ENCODE data around the gene REEP5. TPM values are rescaled to one million over a fixed set of nuclear protein-coding genes. Genes with fewer than 3 reads are reported as not detected.

The REEP5 gene
- total and polyA plus RNA-seq, 2 of the 8 experiments (the other 6 are each of a cell fraction or from before 2014, with no cell fraction given): 58.3 to 94.3 TPM

- H3K79me2 ChIP-seq (ENCODE audit: control insufficient read depth in 1 of 2, insufficient read depth in 2 of 2, low read length in 2 of 2): peaks cover 9 to 17% of the 10 kb centered on the region in 2 experiments; a peak in 3 of 4 replicates
- no peak overlapping the region for H2BK120ac ChIP-seq (replicated peaks; ENCODE audit: low read depth, low read length)
- H4K20me1 ChIP-seq (replicated peaks in 1 of 2; ENCODE audit: control insufficient read depth in 1 of 2, insufficient read depth in 2 of 2, low read length in 2 of 2): no peaks in the 10 kb centered on the region
- no peak overlapping the region for H3K4me3 ChIP-seq (ENCODE audit: extremely low read depth in 1 of 4, insufficient read depth in 2 of 4, low read depth in 3 of 4, low read length in 4 of 4)
- H3K23me2 ChIP-seq (ENCODE audit: low read depth, low read length): 0 out of 2 replicates have a peak, but pooled peaks cover 3% of the 10 kb centered on the region
- no peak overlapping the region for H4K8ac ChIP-seq (ENCODE audit: extremely low read depth, insufficient read depth, low read length)
- H3K9me3 ChIP-seq (ENCODE audit: insufficient read depth in 2 of 2, low read depth in 1 of 2, low read length in 1 of 2): no peaks in the 10 kb centered on the region
- no peak overlapping the region for H3K9ac ChIP-seq (replicated peaks in 1 of 4; ENCODE audit: extremely low read depth in 1 of 4, low read depth in 3 of 4, low read length in 3 of 4)
- H2BK5ac ChIP-seq (ENCODE audit: low read depth, low read length): no peak overlapping the region
- CTCF ChIA-PET (ENCODE audit: partially characterized antibody): interaction anchor here (4.1 kb wide), 1 partner anchor 9 kb away, joined by 20 read pairs; no protein-coding TSS in a partner anchor
- H3K36me3 ChIP-seq (ENCODE audit: control insufficient read depth in 2 of 4, insufficient read depth in 4 of 4, low read length in 3 of 4): peaks cover 0 to 5% (median under 1%) of the 10 kb centered on the region in 4 experiments; a peak in 4 of 8 replicates
- H2BK12ac ChIP-seq (ENCODE audit: low read depth, low read length): no peak overlapping the region
- no peak for DNase-seq (ENCODE audit: low read depth in 1 of 2, low spot score in 2 of 2)
- no peak overlapping the region for H3K27ac ChIP-seq (ENCODE audit: low read depth, low read length)
- H3K27me3 ChIP-seq (replicated peaks in 1 of 4; ENCODE audit: control insufficient read depth in 3 of 4, extremely low read depth in 1 of 4, insufficient read depth in 3 of 4, low read length in 3 of 4): no peaks in the 10 kb centered on the region; a peak in 2 of 7 replicates
- H2AFZ ChIP-seq (ENCODE audit: low read length): no peak overlapping the region
- H3K18ac ChIP-seq (ENCODE audit: extremely low read depth, low read length): no peak overlapping the region
- H2BK20ac ChIP-seq (ENCODE audit: low read length): no peak overlapping the region
- no peak for FAIRE-seq
- H3K4me2 ChIP-seq (ENCODE audit: insufficient read depth in 1 of 2, low read depth in 2 of 2, low read length in 2 of 2): no peak overlapping the region
- peaks cover 0 to 9% (median 5%) of the 10 kb centered on the region in 4 experiments; a peak in 5 of 7 replicates for H3K4me1 ChIP-seq (replicated peaks in 1 of 4; ENCODE audit: control insufficient read depth in 3 of 4, insufficient read depth in 4 of 4, low read length in 3 of 4)
- H3K56ac ChIP-seq (replicated peaks; ENCODE audit: insufficient read length, low read depth, low read length): no peak overlapping the region
- no peak for TF ChIP-seq CTBP2 (IDR thresholded peaks at IDR 0.05; ENCODE audit: borderline replicate concordance, insufficient read depth, insufficient read length, low read length)
- no peak for TF ChIP-seq SIRT6 (IDR thresholded peaks at IDR 0.05; ENCODE audit: low read length)
- no peak for TF ChIP-seq SIX5 (IDR thresholded peaks at IDR 0.05; ENCODE audit: low read depth, low read length)
- no peak for TF ChIP-seq CTCF (IDR thresholded peaks at IDR 0.05; ENCODE audit: control extremely low read depth in 1 of 3, insufficient read depth in 1 of 3, low read depth in 1 of 3, low read length in 3 of 3)
- no peak for TF ChIP-seq GTF2F1 (IDR thresholded peaks at IDR 0.05; ENCODE audit: borderline replicate concordance, low read depth, low read length)
- no peak overlapping the region for H2AK5ac ChIP-seq (ENCODE audit: low read depth, low read length)
- no peak overlapping the region for H3K23ac ChIP-seq (ENCODE audit: insufficient read length)
- no peak overlapping the region for H4K91ac ChIP-seq (replicated peaks; ENCODE audit: insufficient read length, low read length)
- H4K5ac ChIP-seq (ENCODE audit: insufficient read length, low read depth, low read length): no peak overlapping the region
- no peak overlapping the region for H3K14ac ChIP-seq (ENCODE audit: insufficient read length)
- no peaks in the 10 kb centered on the region for H3K79me1 ChIP-seq (ENCODE audit: low read depth, low read length)
- H2BK15ac ChIP-seq (ENCODE audit: low read length): no peak overlapping the region
- no peak overlapping the region for H3K4ac ChIP-seq (replicated peaks; ENCODE audit: insufficient read length, low read depth, low read length)
- POLR2A ChIA-PET (ENCODE audit: partially characterized antibody): interaction anchor here (0.6 kb wide), 1 partner anchor 9 kb away, joined by 3 read pairs; no protein-coding TSS in a partner anchor
Observed at GRCh38 chr5:112857866-112858265, 64.2 kb downstream of the REEP5 start.
